ENCODE data around the gene WDFY4.

The WDFY4 gene

GRCh38 chr10:48771234-48771633 is 86.6 kb downstream of the WDFY4 start:
- FAIRE-seq: no peak

GRCh38 chr10:48772059-48772458 is 87.4 kb downstream of the WDFY4 start:
- no peak for FAIRE-seq
- DNase-seq (ENCODE audit: low spot score): no peak

More at GRCh38 chr10:48771234-48771633, 86.6 kb downstream of the WDFY4 start:
- DNase-seq (ENCODE audit: low spot score): no peak

- no peak for FAIRE-seq
These were observed 88.9 kb downstream of the WDFY4 start for GRCh38 chr10:48773580-48773979.

GRCh38 chr10:48774416-48775205 is 89.9 kb downstream of the WDFY4 start:
- DNase-seq (ENCODE audit: low spot score): no peak
- FAIRE-seq: no peak

More at GRCh38 chr10:48773580-48773979, 88.9 kb downstream of the WDFY4 start:
- DNase-seq (ENCODE audit: low spot score): no peak

GRCh38 chr10:48775206-48775517 is 90.5 kb downstream of the WDFY4 start:
- no peak for FAIRE-seq
- no peak for DNase-seq (ENCODE audit: low spot score)

GRCh38 chr10:48776005-48776522 is 91.4 kb downstream of the WDFY4 start:
- no peak for FAIRE-seq

GRCh38 chr10:48776528-48776927 is 91.9 kb downstream of the WDFY4 start:
- no peak for DNase-seq (ENCODE audit: low spot score)
- no peak for FAIRE-seq

More at GRCh38 chr10:48776005-48776522, 91.4 kb downstream of the WDFY4 start:
- DNase-seq (ENCODE audit: low spot score): no peak

GRCh38 chr10:48777110-48777509 is 92.4 kb downstream of the WDFY4 start:
- FAIRE-seq: no peak
- no peak for DNase-seq (ENCODE audit: low spot score)

- FAIRE-seq (no peak), DNase-seq (ENCODE audit: low spot score) (no peak)
These were observed 93.7 kb downstream of the WDFY4 start for GRCh38 chr10:48778193-48778857.

GRCh38 chr10:48779077-48779476 is 94.4 kb downstream of the WDFY4 start:
- DNase-seq (ENCODE audit: low spot score) (no peak), FAIRE-seq (no peak)

- FAIRE-seq: no peak
These were observed 95.0 kb downstream of the WDFY4 start for GRCh38 chr10:48779546-48780152.

GRCh38 chr10:48780341-48780740 is 95.7 kb downstream of the WDFY4 start:
- DNase-seq (ENCODE audit: low spot score) (no peak), FAIRE-seq (no peak)

More at GRCh38 chr10:48779546-48780152, 95.0 kb downstream of the WDFY4 start:
- DNase-seq (ENCODE audit: low spot score): no peak

GRCh38 chr10:48782386-48782785 is 97.7 kb downstream of the WDFY4 start:
- no peak for FAIRE-seq
- no peak for DNase-seq (ENCODE audit: low spot score)

GRCh38 chr10:48784031-48784430 is 99.4 kb downstream of the WDFY4 start:
- FAIRE-seq (no peak), DNase-seq (ENCODE audit: low spot score) (no peak)

- DNase-seq (ENCODE audit: low spot score) (no peak), FAIRE-seq (no peak)
These were observed 101.1 kb downstream of the WDFY4 start for GRCh38 chr10:48785796-48786195.

- no peak for DNase-seq (ENCODE audit: low spot score)
- no peak for FAIRE-seq
These were observed 102.1 kb downstream of the WDFY4 start for GRCh38 chr10:48786606-48787282.

- no peak for DNase-seq (ENCODE audit: low spot score)
- FAIRE-seq: no peak
These were observed 103.9 kb downstream of the WDFY4 start for GRCh38 chr10:48788554-48788953.

GRCh38 chr10:48789486-48790456 is 105.1 kb downstream of the WDFY4 start:
- DNase-seq (ENCODE audit: low spot score) (no peak), FAIRE-seq (no peak)

- DNase-seq (ENCODE audit: low spot score) (no peak), FAIRE-seq (no peak)
These were observed 105.9 kb downstream of the WDFY4 start for GRCh38 chr10:48790457-48791044.
